ENCODE measurements around the gene DBH.
"Not testable (repeated sequence)": the region's sequence is repeated elsewhere in the genome, so short reads cannot be mapped to it uniquely, and the experiment has no call there.

DBH gene

GRCh38 chr9:133604856-133605255, 31.3 kb upstream of the DBH start:
- DNase-seq, result no peak

GRCh38 chr9:133605446-133605845, 30.7 kb upstream of the DBH start:
- no peak for DNase-seq

- DNase-seq, result no peak
Observed at GRCh38 chr9:133605856-133606707, 30.1 kb upstream of the DBH start.

- no peak for DNase-seq
Observed at GRCh38 chr9:133606708-133607025, 29.5 kb upstream of the DBH start.

- no peak for DNase-seq
Observed at GRCh38 chr9:133607381-133607780, 28.8 kb upstream of the DBH start.

- no peak for DNase-seq
Observed at GRCh38 chr9:133607976-133608375, 28.2 kb upstream of the DBH start.

- no peak for DNase-seq
Observed at GRCh38 chr9:133608382-133608781, 27.8 kb upstream of the DBH start.

GRCh38 chr9:133608889-133609288, 27.3 kb upstream of the DBH start:
- DNase-seq, result no peak

- DNase-seq, result no peak
Observed at GRCh38 chr9:133609311-133610098, 26.7 kb upstream of the DBH start, which contains the start of gene FAM163B. TSS of gene FAM163B (minus strand) at chr9:133609389. CDS start at chr9:133580223, 29,166 bp downstream.

- DNase-seq, result peak in 1 of 2 experiments; percentile 15
Observed at GRCh38 chr9:133610845-133611244, 25.3 kb upstream of the DBH start.

GRCh38 chr9:133612051-133612450, 24.1 kb upstream of the DBH start:
- no peak for DNase-seq

- no peak for DNase-seq
Observed at GRCh38 chr9:133612816-133613215, 23.3 kb upstream of the DBH start.

- no peak for DNase-seq
Observed at GRCh38 chr9:133613432-133613831, 22.7 kb upstream of the DBH start.

GRCh38 chr9:133614056-133614455, 22.1 kb upstream of the DBH start:
- no peak for DNase-seq

GRCh38 chr9:133614678-133615077, 21.5 kb upstream of the DBH start:
- no peak for DNase-seq

GRCh38 chr9:133615186-133615585, 21.0 kb upstream of the DBH start:
- DNase-seq, result no peak

- DNase-seq, result no peak
Observed at GRCh38 chr9:133615606-133616188, 20.5 kb upstream of the DBH start.

GRCh38 chr9:133616643-133617405, 19.3 kb upstream of the DBH start:
- DNase-seq, result no peak

GRCh38 chr9:133618726-133619125, 17.4 kb upstream of the DBH start:
- no peak for DNase-seq

- DNase-seq, result no peak
Observed at GRCh38 chr9:133619791-133620190, 16.4 kb upstream of the DBH start.

- DNase-seq, result no peak
Observed at GRCh38 chr9:133621725-133622267, 14.4 kb upstream of the DBH start.

GRCh38 chr9:133622555-133622954, 13.6 kb upstream of the DBH start:
- DNase-seq, result no peak

- DNase-seq, result not testable (repeated sequence)
Observed at GRCh38 chr9:133626008-133626407, 10.2 kb upstream of the DBH start.

Measured in NCI-H1930 (cell line).